Skin of body (tissue), 2 donors: ENCODE measurements around the gene ASCC2. TPM values are rescaled to one million over a fixed set of nuclear protein-coding genes. Genes with fewer than 3 reads are reported as not detected.
"Not testable (repeated sequence)": the region's sequence is repeated elsewhere in the genome, so short reads cannot be mapped to it uniquely, and the experiment has no call there.

Experiments
- DNase-seq: peaks from one replicate; lab custom pipeline; 2025; lab: John Stamatoyannopoulos, UW
- total RNA-seq: library from RNA; depleted of rRNA; stranded (reverse); fragments of >200 nt; gene quantifications from one replicate; pipeline ENCODE4 v1.2.3, GENCODE V29; 2014

Gene ASCC2, protein sequence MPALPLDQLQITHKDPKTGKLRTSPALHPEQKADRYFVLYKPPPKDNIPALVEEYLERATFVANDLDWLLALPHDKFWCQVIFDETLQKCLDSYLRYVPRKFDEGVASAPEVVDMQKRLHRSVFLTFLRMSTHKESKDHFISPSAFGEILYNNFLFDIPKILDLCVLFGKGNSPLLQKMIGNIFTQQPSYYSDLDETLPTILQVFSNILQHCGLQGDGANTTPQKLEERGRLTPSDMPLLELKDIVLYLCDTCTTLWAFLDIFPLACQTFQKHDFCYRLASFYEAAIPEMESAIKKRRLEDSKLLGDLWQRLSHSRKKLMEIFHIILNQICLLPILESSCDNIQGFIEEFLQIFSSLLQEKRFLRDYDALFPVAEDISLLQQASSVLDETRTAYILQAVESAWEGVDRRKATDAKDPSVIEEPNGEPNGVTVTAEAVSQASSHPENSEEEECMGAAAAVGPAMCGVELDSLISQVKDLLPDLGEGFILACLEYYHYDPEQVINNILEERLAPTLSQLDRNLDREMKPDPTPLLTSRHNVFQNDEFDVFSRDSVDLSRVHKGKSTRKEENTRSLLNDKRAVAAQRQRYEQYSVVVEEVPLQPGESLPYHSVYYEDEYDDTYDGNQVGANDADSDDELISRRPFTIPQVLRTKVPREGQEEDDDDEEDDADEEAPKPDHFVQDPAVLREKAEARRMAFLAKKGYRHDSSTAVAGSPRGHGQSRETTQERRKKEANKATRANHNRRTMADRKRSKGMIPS
- total RNA-seq, result 30.6 TPM

DNA sequence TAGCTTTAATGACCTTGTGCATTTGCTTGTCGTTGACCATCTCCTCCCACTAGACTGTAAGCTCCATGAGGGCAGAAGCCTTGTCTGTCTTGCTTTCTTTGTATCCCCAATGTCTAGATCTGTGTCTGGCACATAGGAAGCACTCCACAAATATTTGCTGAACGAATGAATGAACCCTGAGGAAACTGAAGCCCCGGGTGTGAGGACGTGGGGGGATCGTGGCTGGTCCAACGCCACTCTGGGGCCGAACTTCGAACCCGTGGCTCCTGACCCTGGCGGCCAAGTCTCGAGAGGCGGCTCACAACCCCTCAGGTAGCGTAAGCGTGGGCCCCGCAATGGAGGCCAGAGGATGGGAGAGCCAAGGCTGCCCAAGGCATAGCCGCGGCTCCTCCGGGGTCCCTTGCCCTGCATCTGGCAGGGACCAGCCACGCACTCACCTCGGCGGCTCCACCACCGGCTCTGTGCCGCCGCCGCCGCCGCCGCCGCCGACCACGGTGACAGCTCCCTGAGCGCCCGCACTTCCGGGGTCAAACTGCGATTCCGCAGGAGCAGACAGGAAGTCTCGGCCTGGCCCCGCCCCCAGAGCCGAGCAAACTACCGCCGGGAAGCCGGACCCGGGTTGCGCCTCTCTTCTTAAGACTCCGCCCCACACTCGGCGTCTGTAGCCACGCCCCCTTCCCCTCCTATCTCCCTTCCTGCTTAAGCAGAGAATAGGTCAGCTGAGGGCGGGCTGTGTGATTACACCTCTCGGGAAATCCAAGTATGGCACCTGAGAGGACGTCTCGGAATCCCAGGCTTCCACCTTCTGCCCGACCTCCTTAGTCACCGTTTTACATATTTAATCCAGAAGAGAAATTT lies at the start of gene ASCC2:
ASCC2 (minus strand) TSS at position 534 of the 858 bp plus-strand sequence. CDS start 5,949 bp downstream, outside the sequence.
- DNase-seq, result peak; percentile 96

- no peak for DNase-seq
Observed at GRCh38 chr22:29887358-29887757, 49.3 kb upstream of the ASCC2 start.

- DNase-seq, result no peak
Observed at GRCh38 chr22:29886596-29886995, 48.5 kb upstream of the ASCC2 start.

DNA sequence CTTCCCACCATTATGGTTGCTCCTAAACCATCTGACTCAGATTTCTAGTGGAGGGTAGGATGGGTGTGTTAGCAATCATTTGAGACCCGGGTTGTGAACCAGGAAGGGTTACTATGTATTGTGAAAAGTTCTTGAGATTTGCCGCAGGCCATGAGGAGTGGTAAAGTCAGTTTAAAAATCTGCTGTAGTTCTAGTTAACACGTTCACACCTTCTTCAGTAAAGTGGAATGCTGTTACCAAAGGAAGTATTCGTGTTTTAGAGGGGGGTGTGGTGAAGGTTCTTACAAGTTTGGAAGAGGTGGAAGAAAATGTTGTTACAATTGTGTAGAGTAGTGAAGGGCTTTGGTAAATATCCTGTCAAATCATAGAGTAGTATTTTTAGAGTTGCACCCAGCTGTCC lies 47.5 kb upstream of the ASCC2 start:
- no peak for DNase-seq

DNA sequence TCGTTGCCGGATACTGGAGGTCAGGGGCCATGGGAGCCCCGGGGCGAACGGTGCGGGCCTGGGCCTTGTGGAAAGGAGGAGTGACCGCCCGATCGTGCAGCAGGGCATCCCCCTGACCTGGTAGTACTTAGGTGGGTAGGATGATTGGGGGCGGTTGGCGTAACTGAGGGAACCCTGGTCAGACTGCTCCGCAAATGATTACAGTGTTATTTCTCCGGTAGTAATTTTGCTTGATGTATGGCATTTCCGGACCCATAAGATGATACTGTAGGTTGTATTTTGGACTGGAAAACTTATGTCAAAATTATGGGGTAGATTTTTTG lies 45.7 kb upstream of the ASCC2 start:
- no peak for DNase-seq

DNA sequence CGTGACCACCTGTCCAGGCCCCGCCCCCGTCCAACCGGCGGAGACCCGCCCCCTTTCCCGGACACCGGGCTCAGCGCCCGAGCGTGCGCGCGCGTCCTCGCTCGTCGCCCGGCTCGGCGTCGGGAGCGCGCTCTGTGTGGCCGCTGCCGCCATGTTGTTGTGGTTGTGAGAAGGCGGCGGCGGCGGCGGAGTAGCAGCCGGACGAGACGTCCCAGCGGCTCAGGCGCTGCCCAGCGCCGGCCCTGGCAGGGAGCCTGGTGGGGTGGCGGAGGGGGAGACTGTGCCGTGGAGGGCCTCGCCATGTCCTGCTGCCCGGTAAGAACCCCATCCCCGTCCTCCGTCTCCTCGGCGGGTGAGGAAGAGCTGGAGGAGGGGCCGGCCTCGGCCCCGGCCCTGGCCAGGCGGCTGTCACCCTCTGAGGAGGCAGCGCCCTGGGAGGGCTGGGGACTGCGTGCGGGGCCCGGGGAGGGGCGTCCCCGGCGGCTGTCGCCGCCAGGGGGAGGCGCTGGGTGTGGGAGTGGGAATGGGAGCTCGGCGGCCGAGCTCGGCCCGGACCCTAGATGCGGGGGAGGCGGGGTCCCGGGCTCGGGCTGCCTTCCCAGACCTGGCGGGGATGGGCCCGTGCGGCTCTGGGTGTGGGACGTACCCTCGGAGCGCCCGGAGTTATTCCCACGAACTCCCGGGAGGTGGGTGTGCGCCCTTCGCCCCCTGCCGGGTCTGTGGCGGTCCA lies 45.1 kb upstream of the ASCC2 start, which contains the start of gene MTMR3:
MTMR3 (plus strand) TSS at position 130 of the 730 bp plus-strand sequence. CDS start 87,886 bp downstream, outside the sequence.
- peak; percentile 82 for DNase-seq

DNA sequence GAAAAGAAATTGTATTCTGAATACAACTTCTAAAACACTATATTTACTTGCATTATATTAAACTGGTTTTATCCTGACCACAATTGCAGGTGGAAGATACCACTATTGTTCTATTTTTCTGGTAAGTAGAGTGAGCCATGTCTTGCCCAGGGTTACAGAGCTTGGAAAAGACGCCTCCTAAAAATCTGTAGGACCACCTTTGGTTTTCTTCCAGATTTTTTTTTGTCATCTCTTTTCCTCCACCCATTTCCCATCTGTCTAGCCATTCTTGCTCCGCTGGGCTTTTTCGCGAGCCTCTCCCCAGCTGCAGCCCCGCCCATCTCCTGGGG lies 44.6 kb upstream of the ASCC2 start:
- no peak for DNase-seq

- no peak for DNase-seq
Observed at GRCh38 chr22:29879753-29880152, 41.7 kb upstream of the ASCC2 start.

- no peak for DNase-seq
Observed at GRCh38 chr22:29877620-29878019, 39.5 kb upstream of the ASCC2 start.

- DNase-seq, result no peak
Observed at GRCh38 chr22:29873943-29874342, 35.9 kb upstream of the ASCC2 start.

- no peak for DNase-seq
Observed at GRCh38 chr22:29872989-29873388, 34.9 kb upstream of the ASCC2 start.

DNA sequence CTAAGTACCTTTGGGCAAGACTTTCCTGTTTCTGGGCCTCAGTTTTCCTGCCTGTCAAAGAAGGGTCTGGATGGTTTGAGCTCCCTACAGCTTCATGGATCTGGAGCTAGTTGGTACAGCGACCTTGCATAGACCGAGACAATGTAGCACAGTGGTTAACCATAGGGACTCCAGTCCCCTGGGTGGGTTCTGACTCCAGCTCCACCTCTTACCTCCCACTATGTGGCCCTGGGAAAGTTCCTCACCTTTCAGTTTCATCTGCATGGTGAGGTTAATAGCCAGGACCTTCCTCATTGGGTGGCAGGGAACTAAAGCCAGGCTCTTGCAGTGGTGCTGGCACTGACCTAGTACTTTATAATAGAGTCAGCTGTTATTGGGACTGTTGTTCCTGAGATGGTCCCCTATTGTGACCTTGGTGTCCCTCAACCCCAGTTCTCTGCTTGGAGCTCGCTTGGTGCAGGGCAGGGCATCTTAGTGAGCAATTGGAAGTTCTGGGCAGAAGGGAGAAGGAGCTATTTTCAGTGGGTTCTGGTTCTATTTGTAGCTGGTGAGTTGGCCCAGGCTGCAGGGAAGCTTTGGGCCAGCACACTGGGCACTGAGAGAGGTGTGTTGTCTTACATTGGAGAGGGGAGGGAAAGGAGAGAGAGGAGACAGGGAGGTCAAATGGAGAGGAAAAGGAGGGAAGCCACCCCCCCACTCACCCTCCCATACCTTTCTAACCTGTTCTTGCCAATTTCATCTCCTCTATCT lies 34.2 kb upstream of the ASCC2 start:
- DNase-seq, result no peak

DNA sequence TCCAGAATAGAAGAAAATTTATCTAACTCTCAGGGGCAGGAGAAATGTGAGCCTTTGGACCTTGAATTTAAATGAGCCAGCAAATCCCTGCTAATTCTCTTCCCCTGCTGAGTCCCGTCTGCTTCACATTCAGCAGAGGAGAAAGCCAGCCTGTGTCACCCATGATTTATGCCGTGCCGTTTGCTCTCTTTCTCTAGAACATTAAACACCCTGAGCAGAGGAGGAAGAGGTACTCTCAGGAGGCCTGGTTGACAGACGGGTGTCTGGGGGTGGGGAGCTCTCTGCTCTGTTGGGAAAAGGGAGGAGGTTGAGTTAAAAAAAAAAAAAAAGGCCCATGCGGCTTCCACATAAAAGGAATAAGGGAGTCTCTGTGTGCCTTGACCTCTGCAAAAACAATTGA lies 33.6 kb upstream of the ASCC2 start:
- DNase-seq, result no peak

GRCh38 chr22:29870574-29870973 lies 32.5 kb upstream of the ASCC2 start:
- no peak for DNase-seq

GRCh38 chr22:29867851-29868250 lies 29.8 kb upstream of the ASCC2 start:
- DNase-seq, result no peak

GRCh38 chr22:29867260-29867659 lies 29.2 kb upstream of the ASCC2 start:
- DNase-seq, result no peak

DNA sequence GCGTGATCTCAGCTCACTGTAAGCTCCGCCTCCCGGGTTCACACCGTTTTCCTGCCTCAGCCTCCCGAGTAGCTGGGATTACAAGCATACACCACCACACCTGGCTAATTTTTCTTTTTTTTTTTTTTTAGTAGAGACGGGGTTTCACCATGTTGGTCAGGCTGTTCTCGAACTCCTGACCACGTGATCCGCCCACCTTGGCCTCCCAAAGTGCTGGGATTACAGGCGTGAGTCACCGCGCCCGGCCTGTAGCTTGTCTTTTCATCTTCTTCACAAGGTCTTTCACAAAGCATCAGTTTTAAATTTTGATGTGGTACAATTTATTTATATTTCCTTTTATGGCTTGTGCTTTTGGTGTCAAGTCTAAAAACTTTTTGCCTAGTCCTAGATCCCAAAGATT lies 27.5 kb upstream of the ASCC2 start:
- DNase-seq, result not testable (repeated sequence)

- no peak for DNase-seq
Observed at GRCh38 chr22:29861672-29862297, 23.7 kb upstream of the ASCC2 start.

DNA sequence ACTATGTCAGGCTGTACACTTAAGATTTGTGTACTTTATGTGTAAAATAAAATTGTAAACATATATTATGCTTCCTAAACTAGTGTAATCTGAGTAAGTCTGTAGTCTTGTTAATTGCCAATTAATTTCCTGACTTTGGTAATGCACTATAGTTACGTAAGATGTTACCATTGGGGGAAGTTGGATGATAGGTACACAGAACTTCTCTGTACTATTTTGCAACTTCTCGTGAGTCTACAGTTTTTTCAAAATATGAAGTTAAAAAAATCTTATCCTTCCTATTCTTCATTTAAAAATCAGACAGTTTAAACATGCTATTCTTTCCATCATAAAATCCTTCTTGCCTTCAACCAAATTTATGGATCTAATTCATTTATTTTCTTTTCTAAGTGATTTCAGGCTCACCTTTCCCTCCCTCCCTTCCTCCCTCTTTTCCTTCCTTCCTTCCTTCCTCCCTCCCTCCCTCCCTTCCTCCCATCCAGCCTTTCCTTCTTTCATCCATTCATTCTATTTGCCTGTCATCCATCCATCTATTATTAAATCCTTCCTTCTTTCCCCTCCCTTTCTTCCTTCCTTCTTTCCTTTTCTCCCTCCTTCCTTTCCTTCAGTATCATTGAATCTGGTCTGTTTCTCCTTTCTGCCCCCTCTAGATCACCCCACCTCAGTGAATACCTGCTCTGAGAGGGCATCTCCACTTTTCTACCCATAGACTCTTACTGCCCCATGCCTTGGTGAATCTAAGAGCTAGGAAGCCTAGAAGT lies 22.1 kb upstream of the ASCC2 start:
- no peak for DNase-seq
